HepG2 (cell line): Measurements from ENCODE around the gene RINL. TPM values are rescaled to one million over a fixed set of nuclear protein-coding genes. Genes with fewer than 3 reads are reported as not detected.
A peak's percentile ranks its signal among the peaks of the same experiment; 100 is the strongest.

ENCODE experiments used
- AGO2 ChIP-seq: fragments of 200-400 bp; formaldehyde crosslinking; optimal IDR thresholded peaks from 2 replicates; pipeline ENCODE3; 2017; ENCODE audit warnings: mild to moderate bottlenecking, low read depth, low read length, moderate library complexity
- CBX1 ChIP-seq: IDR thresholded peaks from one replicate; pipeline ENCODE4 v1.6.1; 2016; ENCODE audit warnings: antibody characterized with exemption, low read depth
- FOXA1 ChIP-seq, 2 experiments: fragments of 450-650 bp in 1 of 2; sonication (generic) in 1 of 2; formaldehyde crosslinking in 1 of 2; IDR thresholded peaks; 2 replicates each; pipeline versions ENCODE4 v1.4.0 to v1.6.1; 2016 to 2020; ENCODE audit warnings: missing genetic modification reagents in 1 of 2
- HDAC2 ChIP-seq: sonication (generic); formaldehyde crosslinking; IDR thresholded peaks from 2 replicates; pipeline ENCODE4 v1.4.0; 2020; ENCODE audit warnings: missing genetic modification reagents
- KDM5B ChIP-seq: sonication (generic); formaldehyde crosslinking; IDR thresholded peaks from 2 replicates; pipeline ENCODE4 v1.4.0; 2020; ENCODE audit warnings: missing genetic modification reagents, mild to moderate bottlenecking, borderline replicate concordance
- KLF12 ChIP-seq: sonication (generic); formaldehyde crosslinking; IDR thresholded peaks from 2 replicates; pipeline ENCODE4 v1.4.0; 2020; ENCODE audit warnings: missing genetic modification reagents, borderline replicate concordance
- NR3C1 ChIP-seq: sonication (generic); formaldehyde crosslinking; IDR thresholded peaks from 2 replicates; pipeline ENCODE4 v1.4.0; 2020; ENCODE audit warnings: missing genetic modification reagents
- RXRB ChIP-seq: IDR thresholded peaks from 2 replicates; pipeline ENCODE4 v1.6.1; 2016; ENCODE audit warnings: borderline replicate concordance, missing genetic modification reagents, missing compliant biosample characterization
- SIN3A ChIP-seq: IDR thresholded peaks from 2 replicates; pipeline ENCODE4 v1.6.1; 2011; ENCODE audit warnings: low read depth, mild to moderate bottlenecking, control low read depth, low read length, borderline replicate concordance
- SMARCE1 ChIP-seq: fragments of 450-650 bp; IDR thresholded peaks from 2 replicates; pipeline ENCODE4 v1.6.1; 2017; ENCODE audit warnings: borderline replicate concordance
- SPEN ChIP-seq: sonication (generic); formaldehyde crosslinking; IDR thresholded peaks from 2 replicates; pipeline ENCODE4 v1.5.1; 2020; ENCODE audit warnings: low read depth, mild to moderate bottlenecking, missing genetic modification reagents
- polyA plus RNA-seq, 8 experiments: library from polyadenylated mRNA; depleted of rRNA in 3 of 8; stranded (reverse) in 7 of 8; unstranded in 1 of 8; fragments of >200 nt; fragmentation: Illumina TruSeq in 4 of 8; extraction: Trizol in 4 of 8; gene quantifications; 2 replicates each; pipeline versions ENCODE4 v1.2.1 to v1.2.3, GENCODE V29; 2011 to 2016; ENCODE audit warnings: low read depth in 4 of 8, missing spikeins in 1 of 8, mixed read lengths in 1 of 8; ENCODE audit not compliant: insufficient read depth in 1 of 8
- total RNA-seq, 5 experiments: library from RNA; depleted of rRNA; stranded (reverse); fragments of >200 nt; fragmentation: Illumina TruSeq; extraction: Trizol; gene quantifications; 2 replicates each; pipeline ENCODE4 v1.2.3, GENCODE V29; 2016; ENCODE audit warnings: low read depth in 1 of 5
- TF ChIP-seq, protein P1 (sequence below): sonication (generic); formaldehyde crosslinking; IDR thresholded peaks from 2 replicates; pipeline ENCODE4 v1.4.0; 2020; ENCODE audit warnings: missing genetic modification reagents
- TF ChIP-seq, protein P2 (sequence below): sonication (generic); formaldehyde crosslinking; conservative IDR thresholded peaks from 2 replicates; pipeline ENCODE4 v1.4.0; 2020; ENCODE audit warnings: missing genetic modification reagents
- TF ChIP-seq, protein P3 (sequence below): sonication (generic); formaldehyde crosslinking; IDR thresholded peaks from 2 replicates; pipeline ENCODE4 v1.4.0; 2020; ENCODE audit warnings: missing genetic modification reagents, borderline replicate concordance
- TF ChIP-seq, protein P4 (sequence below): sonication (generic); IDR thresholded peaks from 2 replicates; pipeline ENCODE4 v1.6.1; 2016; ENCODE audit warnings: low read depth, borderline replicate concordance
- TF ChIP-seq, protein P5 (sequence below): sonication (generic); formaldehyde crosslinking; IDR thresholded peaks from 2 replicates; pipeline ENCODE4 v1.5.0; 2020; ENCODE audit warnings: missing genetic modification reagents

Gene RINL
- total and polyA plus RNA-seq, 2 of the 13 experiments (the other 11 are each of a cell fraction or from before 2014, with no cell fraction given), result 11.4 to 18.0 TPM

DNA sequence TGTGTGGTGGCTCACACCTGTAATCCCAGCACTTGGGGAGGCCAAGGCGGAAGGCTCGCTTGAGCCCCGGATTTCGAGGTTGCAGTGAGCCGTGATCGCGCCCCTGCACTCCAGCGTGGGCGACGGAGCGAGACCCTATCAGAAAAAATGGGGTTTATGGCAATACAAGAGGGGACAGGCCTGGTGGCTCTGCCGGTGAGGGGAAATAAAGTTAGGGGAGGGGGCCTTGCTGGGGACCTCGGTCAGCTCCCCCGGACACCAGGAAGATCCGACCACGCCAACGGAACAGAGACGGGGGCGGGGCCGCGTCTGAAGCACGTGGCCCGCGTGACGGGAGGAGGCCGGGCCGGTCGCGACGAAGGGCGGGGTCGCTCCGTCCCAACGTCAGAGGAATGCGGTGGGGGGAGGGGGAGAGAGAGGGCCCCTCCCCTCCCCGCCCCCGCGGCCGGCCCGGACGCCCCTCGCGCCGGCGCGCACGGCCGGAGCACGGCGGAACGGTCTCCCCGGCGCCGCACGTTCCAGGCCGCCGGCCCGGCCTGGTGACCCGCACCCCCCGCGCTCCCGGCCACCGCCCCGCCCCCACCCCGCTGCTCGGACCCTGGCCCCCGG, 26.3 kb downstream of the RINL start (continued):
- TF ChIP-seq KLF12 (CRISPR knock-in tag) (peak; percentile 62; the same call in 1 of the 2 replicates), SIN3A (peak; percentile 47; the same call in 1 of the 2 replicates), FOXA1 (IDR thresholded peaks at IDR 0.05) (no peak), FOXA1 (CRISPR knock-in tag; IDR thresholded peaks at IDR 0.05) (no peak), RXRB (CRISPR knock-in tag) (peak; percentile 50), KDM5B (CRISPR knock-in tag) (0 out of 2 replicates have a peak, but pooled peaks have one; percentile 22), SMARCE1 (no peak), CBX1 (no peak), SPEN (CRISPR knock-in tag) (peak; percentile 57), HDAC2 (CRISPR knock-in tag) (peak; percentile 33; the same call in 1 of the 2 replicates), NR3C1 (CRISPR knock-in tag) (no peak), AGO2 (peak; percentile 15)
- TF ChIP-seq, protein P1, sequence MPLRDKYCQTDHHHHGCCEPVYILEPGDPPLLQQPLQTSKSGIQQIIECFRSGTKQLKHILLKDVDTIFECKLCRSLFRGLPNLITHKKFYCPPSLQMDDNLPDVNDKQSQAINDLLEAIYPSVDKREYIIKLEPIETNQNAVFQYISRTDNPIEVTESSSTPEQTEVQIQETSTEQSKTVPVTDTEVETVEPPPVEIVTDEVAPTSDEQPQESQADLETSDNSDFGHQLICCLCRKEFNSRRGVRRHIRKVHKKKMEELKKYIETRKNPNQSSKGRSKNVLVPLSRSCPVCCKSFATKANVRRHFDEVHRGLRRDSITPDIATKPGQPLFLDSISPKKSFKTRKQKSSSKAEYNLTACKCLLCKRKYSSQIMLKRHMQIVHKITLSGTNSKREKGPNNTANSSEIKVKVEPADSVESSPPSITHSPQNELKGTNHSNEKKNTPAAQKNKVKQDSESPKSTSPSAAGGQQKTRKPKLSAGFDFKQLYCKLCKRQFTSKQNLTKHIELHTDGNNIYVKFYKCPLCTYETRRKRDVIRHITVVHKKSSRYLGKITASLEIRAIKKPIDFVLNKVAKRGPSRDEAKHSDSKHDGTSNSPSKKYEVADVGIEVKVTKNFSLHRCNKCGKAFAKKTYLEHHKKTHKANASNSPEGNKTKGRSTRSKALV, result no peak
- TF ChIP-seq, protein P2, sequence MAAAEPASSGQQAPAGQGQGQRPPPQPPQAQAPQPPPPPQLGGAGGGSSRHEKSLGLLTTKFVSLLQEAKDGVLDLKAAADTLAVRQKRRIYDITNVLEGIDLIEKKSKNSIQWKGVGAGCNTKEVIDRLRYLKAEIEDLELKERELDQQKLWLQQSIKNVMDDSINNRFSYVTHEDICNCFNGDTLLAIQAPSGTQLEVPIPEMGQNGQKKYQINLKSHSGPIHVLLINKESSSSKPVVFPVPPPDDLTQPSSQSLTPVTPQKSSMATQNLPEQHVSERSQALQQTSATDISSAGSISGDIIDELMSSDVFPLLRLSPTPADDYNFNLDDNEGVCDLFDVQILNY (CRISPR knock-in tag), result no peak
- TF ChIP-seq, protein P3, sequence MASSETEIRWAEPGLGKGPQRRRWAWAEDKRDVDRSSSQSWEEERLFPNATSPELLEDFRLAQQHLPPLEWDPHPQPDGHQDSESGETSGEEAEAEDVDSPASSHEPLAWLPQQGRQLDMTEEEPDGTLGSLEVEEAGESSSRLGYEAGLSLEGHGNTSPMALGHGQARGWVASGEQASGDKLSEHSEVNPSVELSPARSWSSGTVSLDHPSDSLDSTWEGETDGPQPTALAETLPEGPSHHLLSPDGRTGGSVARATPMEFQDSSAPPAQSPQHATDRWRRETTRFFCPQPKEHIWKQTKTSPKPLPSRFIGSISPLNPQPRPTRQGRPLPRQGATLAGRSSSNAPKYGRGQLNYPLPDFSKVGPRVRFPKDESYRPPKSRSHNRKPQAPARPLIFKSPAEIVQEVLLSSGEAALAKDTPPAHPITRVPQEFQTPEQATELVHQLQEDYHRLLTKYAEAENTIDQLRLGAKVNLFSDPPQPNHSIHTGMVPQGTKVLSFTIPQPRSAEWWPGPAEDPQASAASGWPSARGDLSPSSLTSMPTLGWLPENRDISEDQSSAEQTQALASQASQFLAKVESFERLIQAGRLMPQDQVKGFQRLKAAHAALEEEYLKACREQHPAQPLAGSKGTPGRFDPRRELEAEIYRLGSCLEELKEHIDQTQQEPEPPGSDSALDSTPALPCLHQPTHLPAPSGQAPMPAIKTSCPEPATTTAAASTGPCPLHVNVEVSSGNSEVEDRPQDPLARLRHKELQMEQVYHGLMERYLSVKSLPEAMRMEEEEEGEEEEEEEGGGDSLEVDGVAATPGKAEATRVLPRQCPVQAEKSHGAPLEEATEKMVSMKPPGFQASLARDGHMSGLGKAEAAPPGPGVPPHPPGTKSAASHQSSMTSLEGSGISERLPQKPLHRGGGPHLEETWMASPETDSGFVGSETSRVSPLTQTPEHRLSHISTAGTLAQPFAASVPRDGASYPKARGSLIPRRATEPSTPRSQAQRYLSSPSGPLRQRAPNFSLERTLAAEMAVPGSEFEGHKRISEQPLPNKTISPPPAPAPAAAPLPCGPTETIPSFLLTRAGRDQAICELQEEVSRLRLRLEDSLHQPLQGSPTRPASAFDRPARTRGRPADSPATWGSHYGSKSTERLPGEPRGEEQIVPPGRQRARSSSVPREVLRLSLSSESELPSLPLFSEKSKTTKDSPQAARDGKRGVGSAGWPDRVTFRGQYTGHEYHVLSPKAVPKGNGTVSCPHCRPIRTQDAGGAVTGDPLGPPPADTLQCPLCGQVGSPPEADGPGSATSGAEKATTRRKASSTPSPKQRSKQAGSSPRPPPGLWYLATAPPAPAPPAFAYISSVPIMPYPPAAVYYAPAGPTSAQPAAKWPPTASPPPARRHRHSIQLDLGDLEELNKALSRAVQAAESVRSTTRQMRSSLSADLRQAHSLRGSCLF, result no peak
- TF ChIP-seq, protein P4, sequence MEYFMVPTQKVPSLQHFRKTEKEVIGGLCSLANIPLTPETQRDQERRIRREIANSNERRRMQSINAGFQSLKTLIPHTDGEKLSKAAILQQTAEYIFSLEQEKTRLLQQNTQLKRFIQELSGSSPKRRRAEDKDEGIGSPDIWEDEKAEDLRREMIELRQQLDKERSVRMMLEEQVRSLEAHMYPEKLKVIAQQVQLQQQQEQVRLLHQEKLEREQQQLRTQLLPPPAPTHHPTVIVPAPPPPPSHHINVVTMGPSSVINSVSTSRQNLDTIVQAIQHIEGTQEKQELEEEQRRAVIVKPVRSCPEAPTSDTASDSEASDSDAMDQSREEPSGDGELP, result 0 out of 2 replicates have a peak, but pooled peaks have one; percentile 13
- TF ChIP-seq, protein P5, sequence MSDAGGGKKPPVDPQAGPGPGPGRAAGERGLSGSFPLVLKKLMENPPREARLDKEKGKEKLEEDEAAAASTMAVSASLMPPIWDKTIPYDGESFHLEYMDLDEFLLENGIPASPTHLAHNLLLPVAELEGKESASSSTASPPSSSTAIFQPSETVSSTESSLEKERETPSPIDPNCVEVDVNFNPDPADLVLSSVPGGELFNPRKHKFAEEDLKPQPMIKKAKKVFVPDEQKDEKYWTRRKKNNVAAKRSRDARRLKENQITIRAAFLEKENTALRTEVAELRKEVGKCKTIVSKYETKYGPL, result 0 out of 2 replicates have a peak, but pooled peaks have one; percentile 38
